Stimulated activated CD8-positive, alpha-beta memory T cell treated with anti-CD3 and anti-CD28 coated beads, Interleukin-15, amount 100 ng/mL, for 24 hours (primary cell): ENCODE data around the gene ZSWIM5.
"Not testable (repeated sequence)": the region's sequence is repeated elsewhere in the genome, so short reads cannot be mapped to it uniquely, and the experiment has no call there.

Experiments used
- DNase-seq: peaks from one replicate; pipeline ENCODE4 v3.0.0-alpha.2; 2020; ENCODE audit warnings: low read depth

The ZSWIM5 gene

DNA sequence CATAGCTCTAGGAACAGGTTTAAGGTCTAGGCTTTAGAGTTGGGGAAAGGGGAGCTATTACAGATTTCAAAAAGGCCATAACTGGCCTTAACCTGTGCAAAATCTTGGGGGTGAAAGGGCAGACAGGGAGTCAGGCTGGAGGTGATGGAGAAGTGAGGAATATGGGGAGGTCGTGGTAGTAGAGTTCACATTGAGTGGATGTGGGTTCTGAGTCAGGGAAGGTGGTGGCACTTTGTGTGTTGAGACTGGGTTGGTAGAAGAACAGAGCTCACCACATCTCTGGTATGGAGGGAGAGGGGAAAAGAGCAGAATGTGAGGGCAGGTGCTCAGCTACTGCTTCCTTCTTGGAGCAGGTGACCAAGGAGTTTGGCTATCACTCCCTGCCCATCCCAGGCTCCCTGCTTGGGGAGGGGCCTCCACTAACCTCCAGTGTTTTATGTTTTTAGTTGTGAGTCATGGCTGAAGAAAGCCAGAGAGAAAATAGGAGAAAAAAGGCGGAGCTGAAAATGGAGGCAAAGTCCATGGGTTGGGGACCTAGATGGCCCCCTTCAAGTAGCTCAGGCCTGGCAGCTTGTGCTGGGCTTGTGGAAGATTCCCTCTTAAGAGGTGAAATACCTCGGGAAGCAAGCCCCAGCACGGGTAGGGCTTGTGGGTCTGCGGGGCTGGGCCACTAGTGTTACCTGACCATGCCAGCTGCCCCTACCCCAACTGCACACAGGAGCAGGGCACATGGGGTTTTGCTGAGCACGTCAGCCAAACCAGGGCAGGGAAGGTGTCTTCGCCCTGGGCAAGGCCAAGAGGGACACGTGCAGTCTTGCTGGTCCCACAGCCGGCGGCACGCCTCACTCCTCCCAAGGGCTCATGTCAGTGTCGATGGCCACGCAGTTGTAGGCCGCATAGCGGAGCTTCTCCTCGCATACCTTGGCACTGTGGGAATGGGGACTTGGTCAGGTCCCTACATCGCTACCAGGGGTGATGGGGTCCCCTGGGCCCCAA lies 203.5 kb downstream of the ZSWIM5 start:
- DNase-seq, result no peak

DNA sequence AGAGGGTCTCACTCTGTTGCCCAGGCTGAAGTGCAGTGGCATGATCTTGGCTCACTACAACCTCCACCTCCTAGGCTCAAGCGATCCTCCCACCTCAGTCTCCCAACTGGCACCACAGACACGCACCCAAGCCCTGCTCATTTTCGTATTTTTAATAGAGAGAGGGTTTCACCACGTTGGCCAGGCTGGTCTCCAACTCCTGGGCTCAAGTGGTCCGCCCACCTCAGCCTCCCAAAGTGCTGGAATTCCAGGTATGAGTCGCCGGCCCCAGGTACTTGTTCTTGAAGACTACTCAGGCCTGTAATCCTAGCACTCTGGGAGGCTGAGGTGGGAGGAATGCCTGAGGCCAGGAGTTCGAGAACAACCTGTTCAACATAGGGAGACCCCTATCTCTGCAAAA lies 204.8 kb downstream of the ZSWIM5 start:
- not testable (repeated sequence) for DNase-seq

DNA sequence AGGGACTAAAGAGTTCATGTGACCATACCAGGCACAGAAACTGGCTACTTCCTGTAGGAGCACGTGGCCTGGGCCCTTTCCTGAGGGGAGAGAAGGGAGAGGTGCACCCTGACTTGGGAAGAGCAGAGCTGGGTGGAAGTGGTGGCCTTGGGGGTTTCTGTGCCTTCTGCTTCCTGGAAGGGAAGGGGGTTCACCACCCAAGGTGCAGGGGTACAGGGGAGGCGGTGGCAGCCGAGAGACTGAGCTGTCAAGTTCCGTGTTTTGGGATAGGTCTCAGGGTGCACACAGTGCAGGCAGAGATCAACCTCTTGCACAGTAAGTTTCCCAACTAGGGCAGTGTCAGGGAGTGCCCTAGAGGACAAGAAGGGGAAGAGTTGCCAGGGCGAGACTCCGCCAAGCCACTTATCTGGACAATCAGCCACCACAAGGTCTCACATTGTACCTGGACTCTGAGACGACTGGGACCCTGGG lies 205.4 kb downstream of the ZSWIM5 start:
- no peak for DNase-seq

DNA sequence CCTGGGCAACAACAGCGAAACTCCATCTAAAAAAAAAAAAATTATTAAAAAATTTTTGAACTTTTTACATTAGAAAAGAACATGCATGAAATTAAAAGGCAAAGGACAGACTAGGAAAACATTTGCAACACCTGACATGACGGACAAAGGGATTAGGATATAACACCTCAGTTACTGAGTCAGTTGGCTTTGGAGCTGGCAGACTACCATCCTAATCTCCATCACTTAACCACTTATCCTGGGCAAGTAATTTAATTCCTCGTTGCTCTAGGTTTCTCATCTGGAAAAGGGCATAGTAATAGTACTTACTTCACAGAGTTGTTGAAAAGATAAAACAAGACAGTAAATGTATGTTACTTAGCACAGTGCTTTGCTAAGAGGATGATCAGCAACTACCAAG lies 207.2 kb downstream of the ZSWIM5 start:
- no peak for DNase-seq

DNA sequence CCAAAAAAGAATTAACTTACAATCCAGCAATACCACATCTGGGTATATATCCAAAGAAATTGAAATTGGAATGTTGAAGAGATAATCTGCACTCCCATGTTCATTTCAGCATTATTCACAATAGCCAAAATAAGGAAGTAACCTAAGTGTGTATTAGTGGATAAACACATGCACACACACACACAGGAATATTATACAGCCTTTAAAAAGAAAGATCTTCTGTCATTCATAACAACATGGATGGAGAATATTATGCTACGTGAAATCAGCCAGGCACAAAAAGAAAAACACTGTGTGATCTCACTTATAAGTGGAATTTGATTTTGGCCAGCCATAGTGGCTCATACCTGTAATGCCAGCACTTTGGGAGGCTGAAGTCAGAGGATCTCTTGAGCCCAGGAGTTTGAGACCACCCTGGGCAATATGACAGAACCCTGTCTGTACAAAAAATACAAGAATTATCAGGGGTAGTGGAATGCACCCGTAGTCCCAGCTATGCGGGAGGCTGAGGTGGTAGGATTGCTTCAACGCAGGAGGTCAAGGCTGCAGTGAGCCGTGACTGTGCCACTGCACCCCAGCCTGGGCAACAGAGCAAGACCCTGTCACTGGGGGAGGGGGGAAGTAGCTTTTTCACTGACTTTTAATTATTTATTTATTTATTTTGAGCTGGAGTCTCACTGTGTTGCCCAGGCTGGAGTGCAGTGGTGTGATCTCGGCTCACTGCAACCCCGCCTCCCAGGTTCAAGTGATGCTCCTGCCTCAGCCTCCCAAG lies 210.8 kb downstream of the ZSWIM5 start:
- DNase-seq, result no peak

DNA sequence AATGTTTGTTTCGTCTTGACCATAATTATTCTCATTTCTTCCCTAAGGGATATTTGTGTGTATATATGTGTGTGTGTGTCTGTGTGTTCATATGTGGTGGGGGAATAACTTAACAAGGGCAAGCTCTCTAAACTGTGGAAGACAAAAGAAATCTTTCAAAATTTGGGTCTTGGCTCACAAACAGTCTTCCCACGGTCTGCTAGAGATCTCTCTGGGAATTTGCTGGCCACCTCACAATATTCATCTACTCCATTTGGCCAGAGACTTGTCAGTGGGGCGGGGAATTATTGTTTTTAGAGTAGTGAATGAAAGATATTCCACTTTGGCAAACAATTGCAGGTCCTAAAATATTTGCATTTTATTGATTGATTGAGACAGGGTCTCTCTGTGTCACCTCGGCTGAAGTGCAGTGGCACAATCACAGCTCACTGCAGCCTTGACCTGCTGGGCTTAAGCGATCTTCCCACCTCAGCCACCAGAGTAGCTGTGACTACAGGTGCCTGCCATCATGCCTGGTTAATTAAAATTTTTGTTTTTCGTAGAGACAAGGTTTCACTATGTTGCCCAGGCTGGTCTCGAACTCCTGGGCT lies 212.0 kb downstream of the ZSWIM5 start:
- no peak for DNase-seq

DNA sequence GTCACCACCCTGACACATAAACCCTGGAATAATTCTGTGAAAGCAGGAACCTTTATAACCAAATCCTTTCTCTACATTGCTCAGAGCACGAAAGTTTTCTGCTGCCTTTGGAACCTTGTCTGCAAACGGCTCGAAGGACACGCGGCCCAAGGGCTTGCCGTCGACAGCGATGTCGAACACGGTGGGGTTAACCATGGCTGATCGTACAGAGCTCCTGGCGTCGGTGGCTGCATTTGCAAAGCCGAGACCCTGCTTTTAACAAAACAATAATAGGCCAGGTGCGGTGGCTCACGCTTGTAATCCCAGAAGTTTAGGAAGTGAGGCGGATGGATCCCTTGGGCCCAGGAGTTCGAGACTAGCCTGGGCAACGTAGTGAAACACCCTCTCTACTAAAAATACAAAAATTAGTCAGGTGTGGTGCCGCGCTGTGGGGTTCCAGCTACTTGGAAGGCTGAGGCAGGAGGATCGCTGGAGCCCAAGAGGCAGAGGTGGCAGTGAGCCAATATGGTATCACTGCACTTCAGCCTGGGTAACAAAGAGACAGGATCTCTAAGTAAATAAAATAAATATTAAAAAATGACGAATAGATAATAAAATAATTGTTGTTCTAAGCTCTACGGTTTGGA lies 217.8 kb downstream of the ZSWIM5 start:
- no peak for DNase-seq

DNA sequence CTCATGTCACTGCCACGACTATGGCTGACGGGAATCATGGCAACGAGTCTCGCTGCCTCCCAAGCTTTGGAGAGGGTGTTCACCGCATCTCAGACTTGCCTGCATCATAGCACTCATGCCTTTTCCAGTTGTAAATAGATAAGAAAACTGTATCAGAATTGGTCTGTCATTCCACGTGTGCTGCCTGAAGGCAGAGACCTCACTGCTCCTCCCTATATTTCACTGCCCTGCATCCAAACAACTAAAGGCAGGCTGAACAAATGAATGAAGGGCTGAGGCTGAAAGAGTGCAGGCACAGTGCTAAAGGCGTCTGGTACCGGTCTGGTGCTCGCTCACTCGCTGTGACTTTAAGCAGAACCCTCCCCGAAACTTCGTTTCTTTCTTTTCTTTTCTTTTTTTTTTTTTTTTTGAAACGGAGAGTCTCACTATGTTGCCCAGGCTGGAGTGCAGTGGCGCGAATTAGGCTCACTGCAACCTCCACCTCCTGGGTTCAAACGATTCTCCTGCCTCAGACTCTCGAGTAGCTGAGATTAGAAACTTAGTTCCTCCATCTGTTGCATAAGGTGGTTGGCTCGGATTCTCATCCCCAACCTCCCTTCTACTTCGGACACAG lies 220.6 kb downstream of the ZSWIM5 start:
- DNase-seq, result no peak

DNA sequence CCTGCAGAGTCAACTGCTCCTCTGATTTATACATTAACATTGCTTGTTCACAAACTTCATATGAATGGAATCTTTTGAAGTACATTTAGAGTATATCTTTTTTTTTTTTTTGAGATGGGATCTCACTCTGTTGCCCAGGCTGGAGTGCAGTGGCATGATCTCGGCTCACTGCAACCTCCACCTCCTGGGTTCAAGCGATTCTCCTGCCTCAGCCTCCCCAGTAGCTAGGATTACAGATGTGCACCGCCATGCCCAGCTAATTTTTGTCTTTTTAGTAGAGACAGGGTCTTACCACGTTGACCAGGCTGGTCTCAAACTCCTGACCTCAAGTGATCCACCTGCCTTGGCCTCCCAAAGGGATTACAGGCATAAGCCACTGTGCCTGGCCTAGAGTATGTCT lies 229.0 kb downstream of the ZSWIM5 start:
- DNase-seq, result not testable (repeated sequence)

DNA sequence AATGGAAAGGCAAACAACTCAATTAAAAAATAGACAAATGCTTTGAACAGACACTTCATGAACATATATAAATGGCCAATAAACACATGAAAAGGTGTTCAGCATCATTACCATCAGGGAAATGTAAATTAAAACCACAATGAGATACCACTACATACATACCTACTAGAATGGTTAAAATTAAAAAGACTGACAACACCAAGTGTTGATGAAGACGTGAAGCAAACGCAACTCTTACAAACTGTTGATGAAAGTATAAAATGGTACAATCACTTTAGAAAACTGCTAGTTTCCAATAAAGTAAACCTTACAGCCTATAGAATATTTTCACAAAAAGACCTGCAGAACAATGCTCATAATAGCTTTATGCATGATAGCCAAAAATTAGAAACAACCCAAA lies 230.2 kb downstream of the ZSWIM5 start:
- DNase-seq, result no peak

DNA sequence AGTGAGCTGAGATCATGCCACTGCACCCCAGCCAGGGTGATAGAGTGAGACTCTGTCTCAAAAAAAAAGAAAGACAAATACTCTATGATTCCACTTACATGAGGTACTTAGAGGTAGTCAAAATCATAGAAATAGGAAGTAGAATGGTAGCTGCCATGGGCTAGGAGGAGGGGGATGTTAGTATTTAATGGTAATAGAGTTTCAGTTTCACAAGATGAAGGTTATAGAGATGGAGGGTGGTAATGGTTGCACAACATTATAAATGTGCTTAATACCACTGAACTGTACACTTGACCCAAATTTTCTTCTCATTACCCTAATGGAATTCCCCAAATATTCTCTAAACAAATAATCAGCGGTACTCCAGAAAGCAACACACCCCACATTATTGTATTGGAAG lies 232.8 kb downstream of the ZSWIM5 start:
- no peak for DNase-seq

DNA sequence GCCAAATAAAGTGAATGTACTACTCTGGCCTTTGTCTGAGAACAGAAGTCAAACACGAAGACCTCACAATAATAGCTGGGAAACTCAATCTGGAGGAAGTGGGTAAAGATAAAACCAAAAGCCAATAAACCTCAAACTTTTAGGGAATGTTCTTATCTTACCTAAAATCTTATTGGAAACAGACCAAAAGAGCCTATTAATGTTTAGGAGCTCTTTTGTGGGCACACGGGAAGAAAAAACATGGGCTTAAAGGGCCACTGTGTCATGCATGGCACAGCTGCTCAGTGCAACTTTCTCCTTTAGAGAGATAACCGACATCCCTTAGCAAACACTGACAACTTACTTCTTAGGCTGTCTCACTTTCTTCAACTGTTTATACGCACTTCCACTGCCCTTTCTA lies 236.1 kb downstream of the ZSWIM5 start:
- no peak for DNase-seq
